ENCODE data around the gene USP34. TPM values are rescaled to one million over a fixed set of nuclear protein-coding genes. Genes with fewer than 3 reads are reported as not detected.

Gene USP34
- total and polyA plus RNA-seq, 9 of the 15 experiments (the other 6 are each of a cell fraction or from before 2014, with no cell fraction given) = 19.8 to 108 (median 67.8) TPM

GRCh38 chr2:61177727-61178549 is 292.9 kb downstream of the USP34 start:
- CTCF ChIA-PET (ENCODE audit: low intra/inter-chr PET ratio) = no interaction called here
- peaks cover 47% of the 10 kb centered on the region for H3K79me2 ChIP-seq (ENCODE audit: control insufficient read depth, insufficient read depth, low read length)
- TF ChIP-seq TEAD1 (CRISPR knock-in tag; IDR thresholded peaks at IDR 0.05) (peak in 1 of 2 experiments; percentile 38; a peak in 1 of 4 replicates), EGR1 (conservative IDR thresholded peaks at IDR 0.05) (0 out of 2 replicates have a peak, but pooled peaks have one; percentile 14), HEY1 (CRISPR knock-in tag; IDR thresholded peaks at IDR 0.05; ENCODE audit: borderline replicate concordance) (no peak), IRF9 (tag; IDR thresholded peaks at IDR 0.05) (no peak), CCNT2 (IDR thresholded peaks at IDR 0.05; ENCODE audit: borderline replicate concordance, extremely low read depth, insufficient read length, low read depth, low read length) (peak; percentile 56), SP1 (CRISPR knock-in tag; IDR thresholded peaks at IDR 0.05) (peak; percentile 21), CHD1 (IDR thresholded peaks at IDR 0.05; ENCODE audit: low read length) (peak; percentile 60), GABPB1 (CRISPR knock-in tag; IDR thresholded peaks at IDR 0.05) (0 out of 2 replicates have a peak, but pooled peaks have one; percentile 13), ZNF316 (IDR thresholded peaks at IDR 0.05) (no peak), ZFX (CRISPR knock-in tag; IDR thresholded peaks at IDR 0.05) (peak; percentile 75), MLLT1 (IDR thresholded peaks at IDR 0.05) (no peak), CBX1 (IDR thresholded peaks at IDR 0.05; ENCODE audit: low read depth) (no peak), GATAD2B (IDR thresholded peaks at IDR 0.05; ENCODE audit: borderline replicate concordance) (no peak), RFX7 (CRISPR knock-in tag; IDR thresholded peaks at IDR 0.05) (no peak), HNRNPK (IDR thresholded peaks at IDR 0.05; ENCODE audit: low read depth, low read length, poor library complexity, severe bottlenecking) (no peak), MEIS2 (IDR thresholded peaks at IDR 0.05; ENCODE audit: partially characterized antibody) (no peak), ZNF175 (CRISPR knock-in tag; IDR thresholded peaks at IDR 0.05; ENCODE audit: low read depth) (0 out of 2 replicates have a peak, but pooled peaks have one; percentile 14)
- TF ChIP-seq, protein P1, sequence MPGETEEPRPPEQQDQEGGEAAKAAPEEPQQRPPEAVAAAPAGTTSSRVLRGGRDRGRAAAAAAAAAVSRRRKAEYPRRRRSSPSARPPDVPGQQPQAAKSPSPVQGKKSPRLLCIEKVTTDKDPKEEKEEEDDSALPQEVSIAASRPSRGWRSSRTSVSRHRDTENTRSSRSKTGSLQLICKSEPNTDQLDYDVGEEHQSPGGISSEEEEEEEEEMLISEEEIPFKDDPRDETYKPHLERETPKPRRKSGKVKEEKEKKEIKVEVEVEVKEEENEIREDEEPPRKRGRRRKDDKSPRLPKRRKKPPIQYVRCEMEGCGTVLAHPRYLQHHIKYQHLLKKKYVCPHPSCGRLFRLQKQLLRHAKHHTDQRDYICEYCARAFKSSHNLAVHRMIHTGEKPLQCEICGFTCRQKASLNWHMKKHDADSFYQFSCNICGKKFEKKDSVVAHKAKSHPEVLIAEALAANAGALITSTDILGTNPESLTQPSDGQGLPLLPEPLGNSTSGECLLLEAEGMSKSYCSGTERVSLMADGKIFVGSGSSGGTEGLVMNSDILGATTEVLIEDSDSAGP (CRISPR knock-in tag; IDR thresholded peaks at IDR 0.05) = no peak

More at GRCh38 chr2:61177727-61178549, 292.9 kb downstream of the USP34 start:
- Histone ChIP-seq H3K9ac (ENCODE audit: insufficient read depth in 1 of 2, low read depth in 2 of 2, low read length in 2 of 2) (peak overlapping the region; percentile 85 to 97), H3K4me1 (replicated peaks in 1 of 2; ENCODE audit: control insufficient read depth in 2 of 2, insufficient read depth in 2 of 2, low read length in 2 of 2) (peaks cover 30 to 46% of the 10 kb centered on the region in 2 experiments), H3K4me2 (ENCODE audit: insufficient read depth, low read length) (peak overlapping the region; percentile 80), H3K4me3 (peak overlapping the region; percentile 68), H3K27me3 (ENCODE audit: control insufficient read depth in 2 of 2, insufficient read depth in 2 of 2, low read length in 2 of 2) (no peaks in the 10 kb centered on the region), H3K27ac (ENCODE audit: extremely low read depth, low read depth, low read length) (peak overlapping the region; percentile 88), H3K36me3 (ENCODE audit: control insufficient read depth, insufficient read depth, low read length) (peaks cover 40% of the 10 kb centered on the region), H3K9me3 (replicated peaks; ENCODE audit: control insufficient read depth, insufficient read depth, low read depth, low read length) (no peaks in the 10 kb centered on the region), H2AFZ (ENCODE audit: low read depth, low read length) (peak overlapping the region; percentile 61), H3K9me1 (ENCODE audit: control insufficient read depth, insufficient read depth, low read length) (no peaks in the 10 kb centered on the region), H4K20me1 (replicated peaks; ENCODE audit: control insufficient read depth, insufficient read depth, low read length) (no peaks in the 10 kb centered on the region)
- in situ Hi-C loops (cut with MboI) = no loop called here
- DNase-seq (ENCODE audit: extremely low read depth in 1 of 4, low spot score in 3 of 4) (peak in 2 of 4 experiments; percentile 25 to 45), FAIRE-seq (peak; percentile 88), ATAC-seq (peak; percentile 27)
- POLR2A ChIA-PET = interaction anchor here (0.7 to 3.0 kb wide), 11 partner anchors 11 to 567 kb away, joined by 3 to 28 read pairs (median 3); partner anchors contain the start of gene XPO1
- WGBS (ENCODE audit: insufficient coverage, low coverage, missing lambda C conversion rate) = 11% methylated on average over 35 of the region's 45 CpGs
- TSS peak; percentile 56 for BruUV-seq (replicated peaks)
- intact Hi-C loops (cut with micrococcal nuclease) = loop anchor here (5.0 to 10.0 kb wide), 2 partner anchors 161 to 293 kb away; partner anchors contain the start of genes PEX13, PUS10 and REL

Measured in K562 (cell line).